ENCODE data around the gene UST.

The UST gene

DNA sequence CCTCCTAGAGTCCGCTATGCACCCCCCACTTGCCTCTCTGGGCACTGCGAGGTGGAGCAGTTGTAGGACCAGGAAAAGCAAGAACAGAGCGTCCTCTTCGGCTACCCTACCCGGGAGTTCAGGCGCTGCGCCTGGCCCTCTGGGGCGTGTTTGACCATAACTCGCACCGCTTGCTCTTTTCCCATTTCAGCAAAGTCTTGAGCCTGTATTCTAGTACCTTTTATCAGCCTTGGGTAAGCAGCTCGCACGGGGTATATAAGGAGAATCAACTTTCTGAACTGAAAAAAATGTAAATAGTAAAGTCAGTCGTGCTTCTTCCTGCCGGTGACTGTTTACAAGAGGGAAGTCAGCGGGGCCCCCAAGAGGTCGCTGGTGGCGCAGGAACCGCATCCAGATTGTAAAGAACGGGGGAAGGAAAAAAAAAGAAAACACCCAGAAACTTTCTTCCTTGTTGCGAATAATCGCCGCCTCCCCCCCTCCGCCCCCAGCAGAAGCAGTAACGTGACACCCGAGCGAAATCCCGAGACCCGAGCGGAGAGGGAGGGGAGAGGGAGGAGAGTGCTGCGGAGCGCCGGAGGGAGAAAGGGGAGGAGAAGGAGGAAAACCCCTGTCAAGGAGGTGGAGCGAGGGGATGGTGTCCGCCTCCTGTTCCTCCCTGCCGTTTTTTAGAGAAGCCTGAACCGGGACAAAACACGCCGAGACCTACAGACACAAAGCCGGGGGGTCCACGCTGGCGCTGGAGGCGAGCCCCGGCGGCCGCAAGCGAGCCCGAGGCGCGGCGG, at the start of gene UST:
Gene UST (plus strand): TSS at position 668 of the 782 bp plus-strand sequence. CDS start 401 bp downstream, outside the sequence.
- peak; percentile 37 to 48 for DNase-seq

DNA sequence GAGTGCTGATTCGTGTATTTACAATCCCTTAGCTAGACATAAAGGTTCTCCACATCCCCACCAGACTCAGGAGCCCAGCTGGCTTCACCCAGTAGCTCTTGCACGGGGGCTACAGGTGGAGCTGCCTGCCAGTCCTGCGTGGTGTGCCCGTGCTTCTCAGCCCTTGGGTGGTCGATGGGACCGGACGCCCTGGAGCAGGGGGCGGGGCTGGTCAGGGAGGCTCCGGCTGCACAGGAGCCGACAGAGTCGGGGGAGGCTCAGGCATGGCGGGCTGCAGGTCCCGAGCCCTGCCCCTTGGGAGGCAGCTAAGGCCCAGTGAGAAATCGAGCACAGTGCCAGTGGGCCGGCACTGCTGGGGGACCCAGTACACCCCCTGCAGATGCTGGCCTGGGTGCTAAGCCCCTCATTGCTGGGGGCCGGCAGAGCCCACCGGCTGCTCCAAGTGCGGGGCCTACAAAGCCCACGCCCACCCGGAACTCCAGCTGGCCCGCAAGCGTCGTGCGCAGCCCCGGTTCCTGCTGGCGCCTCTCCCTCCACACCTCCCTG, 48.9 kb upstream of the UST start:
- DNase-seq: no peak

DNA sequence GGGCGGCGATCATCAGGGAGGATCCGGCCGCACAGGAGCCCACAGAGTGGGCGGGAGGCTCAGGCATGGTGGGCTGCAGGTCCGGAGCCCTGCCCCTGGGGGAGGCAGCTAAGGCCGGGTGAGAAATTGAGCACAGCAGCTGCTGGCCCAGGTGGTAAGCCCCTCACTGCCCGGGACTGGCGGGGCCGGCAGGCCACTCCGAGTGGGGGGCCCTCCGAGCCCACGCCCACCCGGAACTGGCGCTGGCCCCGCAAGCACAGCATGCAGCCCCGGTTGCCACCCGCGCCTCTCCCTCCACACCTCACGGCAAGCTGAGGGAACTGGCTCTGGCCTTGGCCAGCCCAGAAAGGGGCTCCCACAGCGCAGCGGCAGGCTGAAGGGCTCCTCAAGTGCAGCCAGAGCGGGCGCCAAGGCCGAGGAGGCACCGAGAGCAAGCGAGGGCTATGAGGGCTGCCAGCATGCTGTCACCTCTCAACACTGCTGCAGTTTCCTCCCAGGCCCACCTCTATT, 48.1 kb upstream of the UST start:
- DNase-seq: no peak

DNA sequence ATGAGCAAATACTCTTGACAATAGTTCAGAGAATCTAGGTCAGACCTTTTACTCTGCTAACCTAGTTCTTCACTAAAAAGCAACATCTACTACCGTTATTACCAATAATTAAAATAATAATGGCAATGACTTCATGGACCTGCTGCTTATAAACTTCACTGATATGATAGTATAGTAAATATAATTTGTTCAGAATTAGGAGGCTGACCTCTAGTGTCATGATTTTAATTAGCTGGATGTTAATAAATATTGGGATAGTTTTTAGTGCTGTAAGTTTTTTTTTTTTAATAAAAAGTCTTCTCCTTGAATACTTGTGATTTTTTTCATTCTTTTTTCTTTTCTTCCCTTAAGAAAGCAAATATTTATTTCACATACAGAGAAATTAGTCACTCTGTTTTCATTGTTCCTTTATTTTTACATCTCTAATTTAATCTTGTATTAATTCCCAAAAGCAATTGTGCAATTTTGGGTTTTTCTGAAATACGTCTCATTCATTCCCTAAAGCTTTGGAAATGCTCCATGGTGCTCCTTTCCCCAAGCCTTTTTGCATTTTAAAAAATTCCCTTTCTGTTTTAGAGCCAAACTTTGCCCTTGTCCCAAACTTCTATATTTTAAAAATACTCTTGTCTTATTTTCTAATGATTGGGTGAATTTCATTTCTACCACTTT, 46.6 kb upstream of the UST start:
- no peak for DNase-seq

DNA sequence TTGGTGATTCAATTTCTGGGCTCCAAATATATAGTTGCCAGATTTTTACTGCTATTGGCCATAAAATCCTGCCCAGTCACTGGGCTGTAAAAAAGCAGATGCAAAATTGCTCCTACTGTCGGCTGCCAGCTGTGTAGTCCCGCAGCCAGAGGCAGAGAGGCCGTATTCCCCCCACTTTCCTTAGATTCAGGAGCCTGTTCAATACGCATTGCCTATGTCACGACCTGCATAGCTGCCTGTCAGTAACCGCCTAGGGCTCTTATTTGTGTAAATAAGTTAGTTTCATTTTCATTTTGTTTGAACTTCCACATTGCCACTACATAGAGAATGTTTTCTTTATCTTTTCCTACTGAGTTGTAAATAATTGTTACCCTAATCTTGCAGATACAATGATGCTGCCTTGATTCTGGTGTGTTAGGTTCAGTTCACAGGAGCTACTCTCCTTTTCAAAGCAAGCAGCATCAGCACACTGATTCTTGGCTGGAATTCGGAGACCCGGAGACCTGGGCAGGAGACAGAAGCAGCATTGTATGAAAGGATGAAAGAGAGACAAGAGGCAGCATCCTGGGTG, 46.0 kb upstream of the UST start:
- DNase-seq: no peak

GRCh38 chr6:148701375-148701774, 45.5 kb upstream of the UST start:
- no peak for DNase-seq

DNA sequence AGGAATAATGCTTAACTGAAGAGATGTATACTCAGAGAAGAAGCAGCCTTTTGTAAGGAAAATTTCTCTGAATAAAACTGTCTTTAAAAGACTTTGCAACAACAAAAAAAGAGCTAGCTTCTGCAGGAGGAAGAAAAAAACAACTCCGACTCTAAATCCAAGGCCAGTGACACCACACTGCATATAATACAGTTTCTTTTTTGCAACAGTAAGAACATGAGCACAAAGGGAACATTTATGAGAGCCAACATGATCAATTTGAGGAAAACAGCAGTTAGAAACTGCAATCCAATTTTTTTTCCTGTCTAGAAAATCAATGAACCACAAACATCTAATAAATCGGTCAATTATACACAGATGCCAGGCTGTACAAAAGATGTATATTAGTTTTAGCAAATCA, 42.9 kb upstream of the UST start:
- no peak for DNase-seq

- no peak for DNase-seq
These were observed 42.2 kb upstream of the UST start for GRCh38 chr6:148704400-148705246.

DNA sequence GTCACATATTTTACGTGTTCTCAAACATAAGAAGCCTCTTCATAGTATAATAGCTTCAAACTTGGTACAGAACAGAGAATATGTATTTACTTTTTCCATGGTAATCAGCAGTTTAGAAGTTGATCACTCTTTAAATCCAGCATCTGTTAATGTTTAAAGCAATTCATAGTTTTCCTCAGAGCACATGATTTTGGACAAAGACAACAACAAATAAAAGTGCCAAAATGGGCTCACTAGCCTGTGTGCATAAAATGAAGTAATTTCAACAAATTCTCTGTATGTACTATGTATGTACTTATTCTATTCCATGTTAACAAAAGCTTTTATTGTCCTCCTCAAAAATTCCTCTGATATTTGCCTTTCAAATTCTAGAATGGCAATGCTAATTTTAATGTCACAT, 38.1 kb upstream of the UST start:
- no peak for DNase-seq

DNA sequence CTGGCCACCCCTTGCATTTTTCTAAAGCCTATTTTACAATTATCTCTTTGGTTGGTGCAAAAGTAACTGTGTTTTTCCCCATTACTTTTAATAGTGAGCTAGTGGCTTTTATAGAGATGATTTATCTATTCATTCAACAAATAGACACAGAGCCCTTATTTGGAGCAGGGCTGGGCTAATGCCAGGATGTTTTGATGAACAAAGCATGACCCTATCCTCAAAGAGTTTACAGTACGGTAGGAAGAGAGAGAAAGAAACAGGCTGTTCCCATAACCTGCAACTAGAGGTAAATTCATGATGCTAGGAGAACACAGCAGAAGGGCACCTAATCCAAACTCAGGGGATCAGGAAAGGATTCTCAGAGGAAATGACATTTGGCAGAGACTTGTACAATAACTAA, 37.3 kb upstream of the UST start:
- no peak for DNase-seq

GRCh38 chr6:148711833-148712654, 34.8 kb upstream of the UST start:
- DNase-seq: no peak

- DNase-seq: no peak
These were observed 33.6 kb upstream of the UST start for GRCh38 chr6:148713033-148713738.

DNA sequence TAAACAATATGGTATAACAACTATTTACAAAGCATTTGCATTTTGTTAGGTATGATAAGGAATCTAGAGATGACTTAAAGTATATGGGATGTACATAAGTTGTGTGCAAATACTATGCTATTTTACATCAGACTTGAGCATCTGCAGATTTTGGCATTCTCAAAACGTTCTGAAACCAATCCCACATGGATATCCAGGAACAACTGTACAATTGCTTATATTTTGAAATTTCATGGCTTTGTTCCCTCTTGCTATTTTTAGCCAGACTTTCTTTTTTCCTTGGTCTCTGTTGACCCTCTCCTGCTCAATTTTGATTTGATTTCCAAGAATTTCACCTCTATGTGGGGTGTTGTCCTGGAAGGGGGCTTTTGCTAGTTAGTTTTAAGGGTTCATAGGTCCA, 32.9 kb upstream of the UST start:
- no peak for DNase-seq

DNA sequence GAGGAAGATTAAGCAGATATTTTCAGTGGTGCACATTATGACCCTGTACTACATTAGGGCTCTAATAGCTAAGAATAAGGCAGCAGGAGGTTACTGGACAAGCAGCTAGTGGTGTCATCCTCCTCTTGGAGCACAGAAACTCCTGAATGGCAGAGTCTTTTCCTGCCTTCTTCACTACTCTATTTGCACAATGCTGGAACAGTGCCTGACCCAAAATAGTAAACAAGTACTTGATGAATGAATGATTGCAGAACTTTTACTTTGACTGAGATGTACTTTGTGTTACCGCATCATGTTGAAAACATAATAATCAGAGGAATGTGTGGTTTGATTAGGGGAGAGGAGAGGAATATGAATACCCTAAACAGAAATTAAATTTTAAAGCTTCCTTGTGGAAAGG, 30.0 kb upstream of the UST start:
- no peak for DNase-seq

DNA sequence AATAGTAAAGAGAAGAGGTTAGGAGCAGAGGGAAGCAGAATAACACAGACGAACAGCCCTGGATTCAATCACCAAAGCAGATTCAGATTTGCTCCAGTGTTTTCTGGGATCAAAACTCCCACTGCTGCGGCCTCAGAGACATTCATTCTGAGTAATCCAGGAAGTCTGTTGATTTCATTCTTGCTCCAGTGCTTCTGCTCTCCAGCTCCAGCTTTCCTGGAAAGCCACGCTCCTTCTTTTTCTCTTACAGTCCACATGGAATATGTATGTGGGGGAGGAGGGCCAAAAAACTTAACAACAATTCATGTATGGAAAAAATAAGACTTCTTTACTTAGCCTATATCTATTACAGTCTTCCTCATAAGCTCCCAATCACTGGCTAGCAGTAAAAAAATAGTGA, 26.4 kb upstream of the UST start:
- DNase-seq: no peak

GRCh38 chr6:148720897-148721296, 25.9 kb upstream of the UST start:
- no peak for DNase-seq

- no peak for DNase-seq
These were observed 23.3 kb upstream of the UST start for GRCh38 chr6:148723484-148723883.

- DNase-seq: no peak
These were observed 22.4 kb upstream of the UST start for GRCh38 chr6:148724428-148724827.

GRCh38 chr6:148727104-148727503, 19.7 kb upstream of the UST start:
- DNase-seq: no peak

DNA sequence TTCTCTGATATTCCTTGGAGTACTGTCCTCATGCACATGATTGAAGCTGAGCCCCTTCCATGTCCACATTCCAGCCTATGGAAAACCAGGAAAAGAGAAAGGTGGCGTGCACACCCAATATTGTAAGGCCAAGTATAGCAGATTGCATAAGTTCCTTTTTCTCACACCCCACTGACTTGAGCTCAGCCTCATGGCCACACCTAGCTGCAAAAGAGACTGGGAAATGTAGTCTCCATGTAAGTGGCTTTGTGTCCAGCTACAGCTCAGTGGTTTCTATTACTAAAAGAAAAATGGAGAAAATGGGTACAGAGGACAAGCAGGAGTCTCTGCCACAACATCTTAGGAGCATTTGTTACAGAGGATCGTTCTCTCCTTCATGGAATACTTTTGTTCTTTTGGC, 10.8 kb upstream of the UST start:
- DNase-seq: no peak

DNA sequence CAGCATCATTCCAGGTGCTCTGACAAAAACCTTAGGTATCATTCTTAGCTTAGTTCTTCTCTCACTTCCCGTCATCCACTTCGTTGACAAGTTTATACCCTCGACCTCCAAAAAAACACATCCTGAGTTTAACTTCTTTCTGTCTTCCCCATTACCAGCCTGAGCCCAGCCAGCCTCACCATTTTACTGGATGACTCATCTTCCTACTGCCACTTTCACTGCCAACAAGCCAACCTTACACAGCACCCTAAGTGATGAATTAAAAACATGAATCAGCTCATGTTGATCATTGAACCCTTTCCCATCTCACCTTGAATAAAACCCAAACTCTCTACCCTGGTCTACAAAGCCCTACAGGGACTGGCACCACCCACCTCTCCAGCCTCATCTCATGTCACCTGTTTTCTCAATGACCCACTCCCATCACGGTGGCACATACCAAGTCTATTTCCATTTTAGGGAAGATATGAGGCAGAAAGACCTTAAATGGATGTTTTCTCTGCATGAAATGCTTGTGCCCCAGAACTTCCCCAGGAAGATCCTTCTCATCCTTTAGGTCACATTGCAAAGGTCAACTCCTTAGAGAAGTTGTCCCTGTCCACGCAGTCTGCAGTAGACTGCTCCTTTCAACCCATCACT, 9.9 kb upstream of the UST start:
- no peak for DNase-seq

Data from stimulated activated CD4-positive, alpha-beta T cell treated with anti-CD3 and anti-CD28 coated beads, Interleukin-4, amount 100 ng/mL, for 4 hours (primary cell).